ENCODE results near the gene DDX41.

Gene DDX41

GRCh38 chr5:177482359-177482795 is 34.4 kb downstream of the DDX41 start:
- no peak for DNase-seq (ENCODE audit: low read depth)
- H3K4me3 ChIP-seq (ENCODE audit: low read length): no peak overlapping the region
- TF ChIP-seq, protein P1, sequence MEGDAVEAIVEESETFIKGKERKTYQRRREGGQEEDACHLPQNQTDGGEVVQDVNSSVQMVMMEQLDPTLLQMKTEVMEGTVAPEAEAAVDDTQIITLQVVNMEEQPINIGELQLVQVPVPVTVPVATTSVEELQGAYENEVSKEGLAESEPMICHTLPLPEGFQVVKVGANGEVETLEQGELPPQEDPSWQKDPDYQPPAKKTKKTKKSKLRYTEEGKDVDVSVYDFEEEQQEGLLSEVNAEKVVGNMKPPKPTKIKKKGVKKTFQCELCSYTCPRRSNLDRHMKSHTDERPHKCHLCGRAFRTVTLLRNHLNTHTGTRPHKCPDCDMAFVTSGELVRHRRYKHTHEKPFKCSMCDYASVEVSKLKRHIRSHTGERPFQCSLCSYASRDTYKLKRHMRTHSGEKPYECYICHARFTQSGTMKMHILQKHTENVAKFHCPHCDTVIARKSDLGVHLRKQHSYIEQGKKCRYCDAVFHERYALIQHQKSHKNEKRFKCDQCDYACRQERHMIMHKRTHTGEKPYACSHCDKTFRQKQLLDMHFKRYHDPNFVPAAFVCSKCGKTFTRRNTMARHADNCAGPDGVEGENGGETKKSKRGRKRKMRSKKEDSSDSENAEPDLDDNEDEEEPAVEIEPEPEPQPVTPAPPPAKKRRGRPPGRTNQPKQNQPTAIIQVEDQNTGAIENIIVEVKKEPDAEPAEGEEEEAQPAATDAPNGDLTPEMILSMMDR (conservative IDR thresholded peaks at IDR 0.05; ENCODE audit: low read length): no peak

- peak; percentile 65 for DNase-seq (ENCODE audit: low read depth)
- H3K4me3 ChIP-seq (ENCODE audit: low read length): no peak overlapping the region
- TF ChIP-seq, protein P1 (conservative IDR thresholded peaks at IDR 0.05; ENCODE audit: low read length): no peak
These were observed 37.0 kb downstream of the DDX41 start for GRCh38 chr5:177479774-177480173.

DNA sequence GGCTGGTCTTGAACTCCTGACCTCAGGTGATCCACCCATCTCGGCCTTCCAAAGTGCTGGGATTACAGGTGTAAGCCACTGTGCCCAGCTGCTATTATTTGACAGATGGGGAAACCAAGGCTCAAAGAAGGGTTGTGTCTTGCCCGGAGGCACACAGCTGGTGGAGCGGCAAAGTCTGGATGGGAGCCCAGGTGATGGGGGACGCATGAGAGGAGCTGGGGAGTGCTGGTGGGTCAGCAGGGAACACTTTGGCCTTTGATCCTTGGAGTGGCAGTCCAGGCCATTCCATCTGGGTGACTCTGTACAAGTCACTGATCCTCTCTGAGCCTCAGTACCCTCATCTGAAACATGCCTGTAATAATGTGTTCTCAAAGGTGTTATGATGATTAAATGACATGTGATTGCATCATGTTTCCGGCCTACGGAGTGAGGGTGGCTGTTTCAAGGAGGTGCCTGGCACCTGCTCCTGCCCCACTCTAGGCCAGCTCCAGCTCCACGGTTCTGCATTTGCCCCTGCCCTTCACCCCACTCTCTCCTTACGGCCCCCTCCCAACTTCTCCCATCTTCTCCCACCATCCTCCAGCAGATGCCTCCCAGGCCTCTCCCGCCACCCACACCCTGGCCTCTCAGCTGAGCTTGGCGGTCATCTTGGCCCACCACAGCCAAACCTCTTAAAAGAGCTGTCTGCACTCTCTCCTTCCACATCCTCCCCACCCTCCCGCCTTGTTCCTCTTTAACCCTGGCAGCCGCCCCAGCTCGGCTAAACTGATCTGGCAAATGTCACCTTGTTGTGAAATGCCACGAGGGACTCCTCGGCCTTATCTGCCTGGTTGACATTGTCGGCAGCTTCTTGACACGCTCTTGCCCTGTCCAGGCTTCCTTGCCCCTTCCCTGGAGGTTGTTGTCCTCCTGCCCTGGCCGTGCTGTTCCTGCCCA is 37.8 kb downstream of the DDX41 start:
- DNase-seq (ENCODE audit: low read depth): peak; percentile 70

DNA sequence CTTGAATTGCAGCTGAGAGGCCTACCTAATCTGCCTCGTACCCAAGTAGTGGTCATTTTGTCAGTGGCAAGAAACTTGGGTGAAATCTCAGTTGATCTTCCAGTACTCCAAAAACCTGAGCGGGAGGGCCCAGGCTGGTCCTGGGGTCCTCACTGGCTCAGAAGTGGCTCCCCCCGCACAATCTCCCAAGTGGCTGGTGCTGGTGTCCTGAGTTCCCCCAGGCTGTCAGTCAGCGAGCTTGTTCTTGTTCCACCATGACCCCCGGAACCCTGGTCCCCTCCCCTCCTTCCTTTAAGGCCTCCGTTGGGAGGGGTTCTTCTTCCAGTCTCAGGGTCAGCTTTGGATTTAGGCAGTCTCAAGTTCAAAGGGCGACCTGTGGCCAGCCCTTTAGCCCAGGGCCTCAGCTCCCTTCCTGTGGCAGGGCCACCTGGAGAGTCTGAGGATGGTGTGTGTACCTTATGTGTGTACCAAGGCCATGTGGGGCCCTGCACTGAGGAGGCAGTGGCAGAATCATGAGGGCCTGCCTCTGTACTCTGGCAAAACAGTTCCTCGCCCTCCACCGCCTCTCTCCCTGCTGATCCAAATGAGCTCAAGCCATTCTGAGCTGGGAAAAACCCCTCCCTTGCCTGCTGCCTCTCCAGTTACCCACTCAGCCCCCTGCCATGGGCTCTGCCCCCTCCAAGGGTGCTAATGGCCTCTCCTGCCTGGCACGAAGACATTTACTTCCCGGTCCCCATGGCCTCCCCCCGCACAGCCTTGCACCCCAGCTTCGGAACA is 38.9 kb downstream of the DDX41 start:
- no peak overlapping the region for H3K4me3 ChIP-seq (ENCODE audit: low read length)
- DNase-seq (ENCODE audit: low read depth): no peak
- TF ChIP-seq, protein P1 (conservative IDR thresholded peaks at IDR 0.05; ENCODE audit: low read length): no peak

More for the DNA sequence above, 37.8 kb downstream of the DDX41 start:
- no peak overlapping the region for H3K4me3 ChIP-seq (ENCODE audit: low read length)
- TF ChIP-seq, protein P1 (conservative IDR thresholded peaks at IDR 0.05; ENCODE audit: low read length): no peak

DNA sequence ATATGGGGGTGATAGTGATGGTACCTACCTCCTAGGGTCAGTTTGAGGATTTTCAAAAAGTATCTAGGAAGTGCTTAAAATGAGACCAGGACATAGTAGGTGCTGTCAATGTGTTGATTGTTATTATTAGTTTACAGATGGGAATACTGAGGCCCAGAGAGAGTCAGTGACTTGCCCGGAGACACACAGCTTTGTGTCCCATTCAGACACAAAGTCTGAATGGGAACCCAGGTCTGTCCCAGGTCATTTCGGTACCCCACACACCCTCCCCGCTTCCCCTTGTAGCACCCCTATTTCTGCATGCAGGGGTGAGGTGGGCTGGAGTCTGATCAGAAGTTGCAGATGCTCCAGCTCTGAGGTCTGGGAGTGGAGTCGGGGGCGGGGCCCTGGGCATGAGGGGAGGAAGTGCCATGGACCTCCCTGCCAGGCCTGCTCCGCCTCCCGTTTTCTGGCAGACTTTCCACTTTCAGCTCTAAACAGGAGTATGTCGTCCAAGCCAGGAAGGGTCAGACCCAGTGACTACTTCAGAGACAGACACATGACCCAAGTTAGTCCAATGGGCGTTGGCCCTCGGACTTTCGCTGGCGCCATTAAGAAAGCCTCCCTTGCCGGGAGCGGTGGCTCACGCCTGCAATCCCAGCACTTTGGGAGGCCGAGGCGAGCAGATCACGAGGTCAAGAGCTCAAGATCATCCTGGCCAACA is 40.1 kb downstream of the DDX41 start:
- no peak overlapping the region for H3K4me3 ChIP-seq (ENCODE audit: low read length)
- TF ChIP-seq, protein P1 (conservative IDR thresholded peaks at IDR 0.05; ENCODE audit: low read length): no peak
- peak; percentile 73 for DNase-seq (ENCODE audit: low read depth)

DNA sequence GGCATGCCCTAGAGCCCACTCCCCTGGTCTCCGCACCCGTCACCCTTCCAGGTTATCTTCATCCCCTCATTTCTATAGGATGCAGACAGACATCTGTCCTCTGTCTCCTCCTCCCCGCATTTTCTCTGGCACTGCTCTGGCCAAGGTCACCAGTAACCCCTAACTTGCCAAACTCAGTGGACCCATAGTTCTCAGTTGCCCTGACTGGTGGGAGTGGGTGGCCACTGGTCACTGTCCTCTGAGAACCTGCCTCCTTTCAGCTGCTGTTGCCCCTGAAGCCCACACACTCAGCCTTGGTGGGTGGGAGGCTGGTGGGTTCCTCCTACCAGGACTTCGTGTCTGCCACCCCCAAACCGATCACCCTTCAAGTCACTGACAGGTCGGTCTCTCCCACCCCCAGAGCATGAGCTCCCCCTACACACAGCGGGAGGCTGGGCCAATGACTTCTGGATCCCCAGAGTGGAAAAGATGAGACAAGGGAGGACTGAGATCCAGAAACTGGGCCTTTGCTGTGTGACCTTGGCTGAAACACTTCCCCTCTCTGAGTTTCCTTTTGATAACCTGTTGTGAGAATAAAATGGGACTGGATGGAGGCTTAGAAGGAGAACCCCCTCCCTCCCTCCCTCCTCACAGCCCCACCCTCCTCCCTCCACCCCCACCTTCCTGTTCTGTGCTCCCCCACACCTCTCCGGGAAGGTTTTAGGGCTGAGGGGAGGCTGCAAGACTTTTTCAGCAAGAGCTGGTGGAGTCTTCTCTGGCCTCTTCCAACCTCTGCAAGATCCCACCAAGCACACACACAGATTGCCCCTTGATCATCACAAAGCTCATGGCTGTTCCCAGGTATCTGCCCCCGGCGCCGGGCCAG is 41.0 kb downstream of the DDX41 start:
- no peak overlapping the region for H3K4me3 ChIP-seq (ENCODE audit: low read length)
- TF ChIP-seq, protein P1 (conservative IDR thresholded peaks at IDR 0.05; ENCODE audit: low read length): no peak
- DNase-seq (ENCODE audit: low read depth): no peak

Measured in AG10803 (cell line).